Neural progenitor cell (in vitro differentiated cells): ENCODE data around the gene RNF14. TPM values are rescaled to one million over a fixed set of nuclear protein-coding genes. Genes with fewer than 3 reads are reported as not detected.

Experiments used
- DNase-seq: peaks from one replicate; pipeline ENCODE4 v3.0.0-alpha.2; 2016; ENCODE audit warnings: low spot score
- H2AFZ ChIP-seq: fragments of 200-600 bp; sonication (generic); replicated peaks from 2 replicates; pipeline ENCODE4 v1.6.1; 2016; ENCODE audit warnings: antibody characterized with exemption
- H3F3A ChIP-seq: fragments of 200-600 bp; sonication (generic); 2 replicates; pipeline ENCODE4 v1.6.1; 2016; ENCODE audit warnings: antibody characterized with exemption, low read depth
- H3K27ac ChIP-seq: fragments of 200-600 bp; sonication (generic); 2 replicates; pipeline ENCODE4 v1.5.1; 2016; ENCODE audit warnings: mild to moderate bottlenecking
- H3K27me3 ChIP-seq: fragments of 200-600 bp; sonication (generic); 2 replicates; pipeline ENCODE4 v1.6.1; 2016; ENCODE audit warnings: mild to moderate bottlenecking, moderate library complexity
- H3K36me3 ChIP-seq: fragments of 200-600 bp; sonication (generic); 2 replicates; pipeline ENCODE4 v1.5.1; 2016
- H3K4me1 ChIP-seq: fragments of 200-600 bp; sonication (generic); 2 replicates; pipeline ENCODE4 v1.6.1; 2016; ENCODE audit warnings: mixed run types
- H3K4me2 ChIP-seq: fragments of 200-600 bp; sonication (generic); 2 replicates; pipeline ENCODE4 v1.6.1; 2016
- H3K4me3 ChIP-seq: fragments of 200-600 bp; sonication (generic); 2 replicates; pipeline ENCODE4 v1.5.1; 2016
- H3K79me2 ChIP-seq: fragments of 200-600 bp; sonication (generic); 2 replicates; pipeline ENCODE4 v1.6.1; 2016; ENCODE audit warnings: low read depth
- H3K9ac ChIP-seq: fragments of 200-600 bp; sonication (generic); 2 replicates; pipeline ENCODE4 v1.6.1; 2016
- H3K9me3 ChIP-seq: fragments of 200-600 bp; sonication (generic); 2 replicates; pipeline ENCODE4 v1.5.1; 2016; ENCODE audit warnings: low read depth
- H4K20me1 ChIP-seq: fragments of 200-600 bp; sonication (generic); 2 replicates; pipeline ENCODE4 v1.6.1; 2016; ENCODE audit warnings: low read depth
- H3K27ac Mint-ChIP-seq: 3 replicates; pipeline ENCODE4 v1.8.0; 2021; ENCODE audit warnings: mixed read lengths
- H3K27me3 Mint-ChIP-seq: 2 replicates; pipeline ENCODE4 v1.8.0; 2022; ENCODE audit warnings: low read depth, mild to moderate bottlenecking, inconsistent platforms, moderate library complexity, mixed read lengths; ENCODE audit not compliant: insufficient read depth
- H3K36me3 Mint-ChIP-seq: 3 replicates; pipeline ENCODE4 v1.8.0; 2021; ENCODE audit warnings: mixed read lengths
- H3K4me1 Mint-ChIP-seq: 3 replicates; pipeline ENCODE4 v1.8.0; 2021; ENCODE audit warnings: mixed read lengths
- H3K4me3 Mint-ChIP-seq: 3 replicates; pipeline ENCODE4 v1.8.0; 2021; ENCODE audit warnings: mild to moderate bottlenecking, moderate library complexity, mixed read lengths
- H3K9me3 Mint-ChIP-seq: 3 replicates; pipeline ENCODE4 v1.8.0; 2020; ENCODE audit warnings: mixed read lengths
- CTCF ChIP-seq: fragments of 200-600 bp; sonication (generic); IDR thresholded peaks from 2 replicates; pipeline ENCODE4 v1.5.1; 2017; ENCODE audit warnings: antibody characterized with exemption, mild to moderate bottlenecking
- EZH2 ChIP-seq: fragments of 200-600 bp; sonication (generic); IDR thresholded peaks from 2 replicates; pipeline ENCODE4 v1.6.1; 2017; ENCODE audit warnings: antibody characterized with exemption, mild to moderate bottlenecking, moderate library complexity
- EZH2phosphoT487 ChIP-seq: fragments of 200-600 bp; sonication (generic); IDR thresholded peaks from 2 replicates; pipeline ENCODE4 v1.6.1; 2017; ENCODE audit warnings: antibody characterized with exemption
- total RNA-seq: library from RNA; depleted of rRNA; stranded (reverse); fragments of >200 nt; gene quantifications from 2 replicates; pipeline ENCODE4 v1.2.3, GENCODE V29; 2015; ENCODE audit warnings: low replicate concordance

RNF14 gene
- total RNA-seq, 1 donor from 2014 or later: 41.2 TPM

- no peaks in the 10 kb centered on the region for H3K79me2 ChIP-seq
- H3K27ac ChIP-seq: no peak overlapping the region
- H3K27me3 ChIP-seq: no peaks in the 10 kb centered on the region
- H3K4me3 ChIP-seq: no peak overlapping the region
- no peaks in the 10 kb centered on the region for H3K27me3 Mint-ChIP-seq
- H3K36me3 Mint-ChIP-seq: peaks cover 16% of the 10 kb centered on the region
- H3K4me3 Mint-ChIP-seq: no peak overlapping the region
- H3K9me3 ChIP-seq: no peaks in the 10 kb centered on the region
- no peaks in the 10 kb centered on the region for H3K4me1 Mint-ChIP-seq
- no peaks in the 10 kb centered on the region for H3K4me1 ChIP-seq
- H3F3A ChIP-seq: no peaks in the 10 kb centered on the region
- no peaks in the 10 kb centered on the region for H3K9me3 Mint-ChIP-seq
- H3K36me3 ChIP-seq: no peaks in the 10 kb centered on the region
- no peak for TF ChIP-seq EZH2phosphoT487
- peak; percentile 92 for TF ChIP-seq CTCF
- TF ChIP-seq EZH2: no peak
- no peak overlapping the region for H2AFZ ChIP-seq
- H3K4me2 ChIP-seq: no peak overlapping the region
- H3K27ac Mint-ChIP-seq: no peak overlapping the region
- H4K20me1 ChIP-seq: no peaks in the 10 kb centered on the region
- H3K9ac ChIP-seq: no peak overlapping the region
- peak; percentile 77 for DNase-seq
Observed at GRCh38 chr5:141992349-141992963, 23.6 kb downstream of the RNF14 start.

DNA sequence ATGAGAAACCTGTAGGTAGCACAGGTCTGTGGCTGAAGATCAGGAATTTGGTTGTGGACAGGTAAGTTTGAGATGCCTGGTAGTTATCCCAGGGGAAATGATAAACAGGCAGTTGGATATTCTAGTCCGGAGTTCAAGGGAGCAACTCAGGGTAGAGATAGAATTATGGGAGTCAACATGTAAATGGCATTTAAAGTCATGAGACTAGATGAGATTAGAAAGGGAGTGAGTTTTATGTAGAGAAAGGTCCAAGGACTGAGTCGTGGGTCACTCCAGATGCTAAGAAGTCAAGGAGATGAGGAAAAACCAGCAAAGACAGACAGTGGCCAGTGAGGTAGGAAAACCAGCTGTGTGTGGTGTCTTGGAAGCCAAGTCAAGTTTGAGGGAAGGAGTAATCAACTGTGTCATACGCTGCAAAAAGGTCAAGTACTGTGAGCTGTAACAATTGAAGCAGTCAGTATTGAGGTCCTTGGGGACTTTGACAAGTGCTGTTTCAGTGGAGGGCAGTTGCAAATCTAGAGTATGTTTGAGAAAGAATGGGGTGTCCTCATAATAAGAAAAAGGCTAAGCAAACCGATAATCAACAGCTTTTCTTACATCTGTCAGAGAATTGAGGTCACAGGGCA is 25.7 kb downstream of the RNF14 start:
- no peak overlapping the region for H2AFZ ChIP-seq
- no peaks in the 10 kb centered on the region for H4K20me1 ChIP-seq
- no peak overlapping the region for H3K27ac ChIP-seq
- H3K36me3 ChIP-seq: no peaks in the 10 kb centered on the region
- no peaks in the 10 kb centered on the region for H3K27me3 ChIP-seq
- Mint-ChIP-seq H3K36me3 (peaks cover 20% of the 10 kb centered on the region), H3K9me3 (no peaks in the 10 kb centered on the region), H3K4me3 (no peak overlapping the region), H3K27me3 (no peaks in the 10 kb centered on the region), H3K27ac (peak overlapping the region; percentile 5), H3K4me1 (no peaks in the 10 kb centered on the region)
- H3K79me2 ChIP-seq: no peaks in the 10 kb centered on the region
- DNase-seq: no peak
- no peaks in the 10 kb centered on the region for H3F3A ChIP-seq
- no peak overlapping the region for H3K4me2 ChIP-seq
- TF ChIP-seq EZH2 (no peak), CTCF (no peak), EZH2phosphoT487 (no peak)
- H3K9ac ChIP-seq: no peak overlapping the region
- no peak overlapping the region for H3K4me3 ChIP-seq
- H3K4me1 ChIP-seq: no peaks in the 10 kb centered on the region
- no peaks in the 10 kb centered on the region for H3K9me3 ChIP-seq

GRCh38 chr5:141995656-141996055 is 26.8 kb downstream of the RNF14 start:
- H3K27ac ChIP-seq: no peak overlapping the region
- no peaks in the 10 kb centered on the region for H3K4me1 ChIP-seq
- no peaks in the 10 kb centered on the region for H3K27me3 ChIP-seq
- no peaks in the 10 kb centered on the region for H3K9me3 ChIP-seq
- no peaks in the 10 kb centered on the region for H3K9me3 Mint-ChIP-seq
- H3K9ac ChIP-seq: no peak overlapping the region
- no peak overlapping the region for H3K4me3 ChIP-seq
- no peak for TF ChIP-seq EZH2phosphoT487
- no peak for TF ChIP-seq EZH2
- no peak for TF ChIP-seq CTCF
- H4K20me1 ChIP-seq: no peaks in the 10 kb centered on the region
- H3K27me3 Mint-ChIP-seq: no peaks in the 10 kb centered on the region
- peaks cover 20% of the 10 kb centered on the region for H3K36me3 Mint-ChIP-seq
- no peak overlapping the region for H3K4me2 ChIP-seq
- H3K27ac Mint-ChIP-seq: no peak overlapping the region
- H3F3A ChIP-seq: peaks cover 2% of the 10 kb centered on the region
- no peaks in the 10 kb centered on the region for H3K79me2 ChIP-seq
- H2AFZ ChIP-seq: no peak overlapping the region
- H3K4me1 Mint-ChIP-seq: no peaks in the 10 kb centered on the region
- no peak for DNase-seq
- H3K4me3 Mint-ChIP-seq: no peak overlapping the region
- no peaks in the 10 kb centered on the region for H3K36me3 ChIP-seq
